Activated CD8-positive, alpha-beta T cell treated with anti-CD3 and anti-CD28 coated beads for 36 hours (primary cell): ENCODE measurements around the gene DCAF17. TPM values are rescaled to one million over a fixed set of nuclear protein-coding genes. Genes with fewer than 3 reads are reported as not detected.

Experiments
- ATAC-seq: fragments of 200-7000 bp; cut with Tn5 transposase; one replicate; pipeline ENCODE4 v1.10.0; 2021; ENCODE audit warnings: mild to moderate bottlenecking, moderate library complexity
- CTCF ChIA-PET: fragments of 350-600 bp; sonication (Branson Sonifier 250); formaldehyde crosslinking; loops from one replicate; lab custom pipeline; 2021; ENCODE audit warnings: antibody characterized with exemption; lab: Charles Lee
- POLR2A ChIA-PET: fragments of 350-600 bp; sonication (Branson Sonifier 250); formaldehyde crosslinking; loops from one replicate; lab custom pipeline; 2021; ENCODE audit warnings: antibody characterized with exemption; lab: Charles Lee
- DNase-seq: peaks from one replicate; pipeline ENCODE4 v3.0.0-alpha.2; 2020
- H3K27ac Mint-ChIP-seq: one replicate; pipeline ENCODE4 v1.8.0; 2021; ENCODE audit warnings: mild to moderate bottlenecking, mixed read lengths
- H3K27me3 Mint-ChIP-seq: one replicate; pipeline ENCODE4 v1.8.0; 2021; ENCODE audit warnings: mixed read lengths
- H3K36me3 Mint-ChIP-seq: one replicate; pipeline ENCODE4 v1.8.0; 2021; ENCODE audit warnings: low read depth, mixed read lengths
- H3K4me1 Mint-ChIP-seq: one replicate; pipeline ENCODE4 v1.8.0; 2021; ENCODE audit warnings: low read depth, mixed read lengths
- H3K4me3 Mint-ChIP-seq: one replicate; pipeline ENCODE4 v1.8.0; 2021; ENCODE audit warnings: mild to moderate bottlenecking, moderate library complexity, mixed read lengths
- H3K9me3 Mint-ChIP-seq: one replicate; pipeline ENCODE4 v1.8.0; 2021; ENCODE audit warnings: mixed read lengths
- CTCF ChIP-seq: fragments of 200-600 bp; IDR thresholded peaks from one replicate; pipeline ENCODE4 v1.8.0; 2022; ENCODE audit warnings: antibody characterized with exemption, mild to moderate bottlenecking
- intact Hi-C: fragments of 100-400 bp; cut with micrococcal nuclease; formaldehyde crosslinking; loops from one replicate; pipeline ENCODE4 v1.10.0; 2022
- total RNA-seq, 2 experiments: library from RNA; stranded (reverse); gene quantifications; one replicate each; pipeline ENCODE4 v1.2.3, GENCODE V29; 2021

DCAF17 gene
- total RNA-seq, 2 experiments from 2014 or later = 19.0 to 20.1 TPM

GRCh38 chr2:171512014-171512413, 78.0 kb downstream of the DCAF17 start:
- no peak overlapping the region for H3K4me3 Mint-ChIP-seq
- H3K27ac Mint-ChIP-seq = no peak overlapping the region
- TF ChIP-seq CTCF = no peak
- H3K36me3 Mint-ChIP-seq = no peaks in the 10 kb centered on the region
- peaks cover 4% of the 10 kb centered on the region for H3K4me1 Mint-ChIP-seq
- ChIA-PET POLR2A (interaction anchor here (0.9 kb wide), 1 partner anchor 18 kb away, joined by 3 read pairs; no protein-coding TSS in a partner anchor), CTCF (no interaction called here)
- DNase-seq = no peak
- no peaks in the 10 kb centered on the region for H3K9me3 Mint-ChIP-seq
- no peak for ATAC-seq
- intact Hi-C loops = no loop called here
- H3K27me3 Mint-ChIP-seq = peaks cover 2% of the 10 kb centered on the region

- Mint-ChIP-seq H3K36me3 (no peaks in the 10 kb centered on the region), H3K27ac (no peak overlapping the region), H3K4me1 (peaks cover 4% of the 10 kb centered on the region), H3K27me3 (peaks cover 2% of the 10 kb centered on the region), H3K9me3 (no peaks in the 10 kb centered on the region), H3K4me3 (no peak overlapping the region)
- TF ChIP-seq CTCF = no peak
- POLR2A ChIA-PET = no interaction called here
- no peak for ATAC-seq
- CTCF ChIA-PET = no interaction called here
- intact Hi-C loops = no loop called here
- no peak for DNase-seq
Observed at GRCh38 chr2:171512683-171513195, 78.7 kb downstream of the DCAF17 start.

GRCh38 chr2:171513719-171514160, 79.7 kb downstream of the DCAF17 start:
- Mint-ChIP-seq H3K36me3 (no peaks in the 10 kb centered on the region), H3K27ac (no peak overlapping the region), H3K27me3 (peaks cover 2% of the 10 kb centered on the region), H3K9me3 (no peaks in the 10 kb centered on the region), H3K4me3 (no peak overlapping the region), H3K4me1 (peaks cover 4% of the 10 kb centered on the region)
- intact Hi-C loops = no loop called here
- no peak for TF ChIP-seq CTCF
- DNase-seq = no peak
- CTCF ChIA-PET = no interaction called here
- ATAC-seq = no peak
- POLR2A ChIA-PET = no interaction called here

GRCh38 chr2:171514908-171515582, 81.0 kb downstream of the DCAF17 start:
- Mint-ChIP-seq H3K27ac (no peak overlapping the region), H3K9me3 (no peaks in the 10 kb centered on the region), H3K4me3 (no peak overlapping the region), H3K4me1 (peaks cover under 1% of the 10 kb centered on the region), H3K27me3 (peaks cover 10% of the 10 kb centered on the region), H3K36me3 (no peaks in the 10 kb centered on the region)
- intact Hi-C loops = no loop called here
- ATAC-seq (no peak), DNase-seq (no peak)
- TF ChIP-seq CTCF = no peak
- ChIA-PET CTCF (no interaction called here), POLR2A (no interaction called here)

GRCh38 chr2:171515672-171516298, 81.8 kb downstream of the DCAF17 start:
- ATAC-seq (no peak), DNase-seq (no peak)
- ChIA-PET POLR2A (no interaction called here), CTCF (no interaction called here)
- H3K27ac Mint-ChIP-seq = no peak overlapping the region
- peaks cover 15% of the 10 kb centered on the region for H3K27me3 Mint-ChIP-seq
- no peaks in the 10 kb centered on the region for H3K36me3 Mint-ChIP-seq
- TF ChIP-seq CTCF = no peak
- intact Hi-C loops = no loop called here
- no peaks in the 10 kb centered on the region for H3K9me3 Mint-ChIP-seq
- H3K4me1 Mint-ChIP-seq = no peaks in the 10 kb centered on the region
- no peak overlapping the region for H3K4me3 Mint-ChIP-seq
